K562 (cell line): ENCODE measurements around the gene THEM5. TPM values are rescaled to one million over a fixed set of nuclear protein-coding genes. Genes with fewer than 3 reads are reported as not detected.

Source experiments
- MEIS2 ChIP-seq: fragments of 450-650 bp; IDR thresholded peaks from 2 replicates; pipeline ENCODE4 v1.6.1; 2014; ENCODE audit warnings: mild to moderate bottlenecking; ENCODE audit not compliant: partially characterized antibody
- NR1H2 ChIP-seq: sonication (generic); formaldehyde crosslinking; IDR thresholded peaks from 2 replicates; pipeline ENCODE4 v1.4.0; 2020; ENCODE audit warnings: mild to moderate bottlenecking, missing genetic modification reagents
- RBFOX2 ChIP-seq: fragments of 200-400 bp; formaldehyde crosslinking; IDR thresholded peaks from 2 replicates; pipeline ENCODE4 v1.6.1; 2017; ENCODE audit warnings: low read depth, mild to moderate bottlenecking, low read length, moderate library complexity
- RREB1 ChIP-seq: fragments of 250-450 bp; sonication (Bioruptor Pico); IDR thresholded peaks from 2 replicates; pipeline ENCODE4 v1.4.0; 2020
- TCF7 ChIP-seq: sonication (generic); IDR thresholded peaks from 2 replicates; pipeline ENCODE4 v1.6.1; 2016; ENCODE audit warnings: antibody characterized with exemption, borderline replicate concordance
- polyA plus RNA-seq, 8 experiments: library from polyadenylated mRNA; depleted of rRNA in 4 of 8; stranded (reverse) in 5 of 8; unstranded in 3 of 8; fragments of >200 nt; fragmentation: Nextera tagmentation in 2 of 8; fragmentation: Illumina TruSeq in 1 of 8; extraction: Ambion mirVana in 2 of 8; extraction: Trizol in 1 of 8; gene quantifications; 2 replicates each; pipeline versions ENCODE4 v1.2.1 to v1.2.3, GENCODE V29; 2011 to 2014; ENCODE audit warnings: inconsistent platforms in 1 of 8, missing spikeins in 1 of 8
- total RNA-seq, 7 experiments: library from RNA; depleted of rRNA in 6 of 7; stranded (reverse); fragments of >200 nt in 6 of 7; fragmentation: Illumina TruSeq in 2 of 7; extraction: Trizol in 2 of 7; gene quantifications; 2 replicates each; pipeline versions ENCODE4 v1.2.1 to v1.2.3, GENCODE V29; 2011 to 2021; ENCODE audit warnings: low replicate concordance in 1 of 7

The THEM5 gene
- total and polyA plus RNA-seq, 9 of the 15 experiments (the other 6 are each of a cell fraction or from before 2014, with no cell fraction given) = not detected

GRCh38 chr1:151862604-151863003 is 9.1 kb upstream of the THEM5 start (continued):
- TF ChIP-seq RREB1 (no peak), RBFOX2 (no peak), TCF7 (0 out of 2 replicates have a peak, but pooled peaks have one; percentile 37), NR1H2 (CRISPR knock-in tag) (no peak), MEIS2 (peak; percentile 85)
